Skeletal muscle tissue (tissue), 2 donors: ENCODE data around the gene TNFRSF25. TPM values are rescaled to one million over a fixed set of nuclear protein-coding genes. Genes with fewer than 3 reads are reported as not detected.

Source experiments
- small RNA-seq: library from RNA; depleted of rRNA; stranded (forward); fragments of <200 nt; gene quantifications from one replicate; pipeline ENCODE3, GENCODE V24; 2014
- total RNA-seq: library from RNA; depleted of rRNA; stranded (reverse); fragments of >200 nt; gene quantifications from one replicate; pipeline ENCODE4 v1.2.3, GENCODE V29; 2014

TNFRSF25 gene
- total RNA-seq, 1 donor from 2014 or later, result 3.7 TPM

Small RNAs within 50 kb of the gene (small RNA-seq; reads per million reads assigned to genes)
- not detected for gene MIR4252

Other genes starting within 250 kb of the TNFRSF25 start
- 31.8 TPM for gene ICMT, start 230.2 kb downstream of the TNFRSF25 start, total RNA-seq
- not detected for gene HES3, start 222.0 kb downstream of the TNFRSF25 start, total RNA-seq
- 4.7 TPM for gene GPR153, start 205.1 kb downstream of the TNFRSF25 start, total RNA-seq
- gene ACOT7, start 72.4 kb downstream of the TNFRSF25 start, total RNA-seq, result 3.7 TPM
- gene HES2, start 46.3 kb downstream of the TNFRSF25 start, total RNA-seq, result not detected
- gene ESPN, start 41.4 kb downstream of the TNFRSF25 start, total RNA-seq, result 0.52 TPM
- gene PLEKHG5, start 25.5 kb upstream of the TNFRSF25 start, total RNA-seq, result 8.4 TPM
- 24.0 TPM for gene NOL9, start 88.3 kb upstream of the TNFRSF25 start, total RNA-seq
- 5.7 TPM for gene TAS1R1, start 89.1 kb upstream of the TNFRSF25 start, total RNA-seq
- gene ZBTB48, start 113.8 kb upstream of the TNFRSF25 start, total RNA-seq, result 10.4 TPM
- 27.1 TPM for gene KLHL21, start 136.7 kb upstream of the TNFRSF25 start, total RNA-seq
- gene PHF13, start 147.6 kb upstream of the TNFRSF25 start, total RNA-seq, result 17.7 TPM
- 25.6 TPM for gene THAP3, start 158.7 kb upstream of the TNFRSF25 start, total RNA-seq
- gene DNAJC11, start 235.6 kb upstream of the TNFRSF25 start, total RNA-seq, result 26.6 TPM